SK-N-SH treated with all-trans-retinoic acid at 6 μM for 48 hours (cell line): Measurements from ENCODE around the gene XCL1.
"Not testable (repeated sequence)": the region's sequence is repeated elsewhere in the genome, so short reads cannot be mapped to it uniquely, and the experiment has no call there.

Source experiments
- ATAC-seq: fragments of 200-7000 bp; cut with Tn5 transposase; 3 replicates; pipeline ENCODE4 v1.9.1; 2020; ENCODE audit warnings: mild to moderate bottlenecking, moderate library complexity
- BACH2 ChIP-seq: fragments of 250-450 bp; sonication (Bioruptor Pico); IDR thresholded peaks from 2 replicates; pipeline ENCODE4 v1.9.0; 2021; ENCODE audit warnings: mild to moderate bottlenecking, borderline replicate concordance
- CSRNP3 ChIP-seq: fragments of 250-450 bp; sonication (Bioruptor Pico); IDR thresholded peaks from 2 replicates; pipeline ENCODE4 v1.5.1; 2021; ENCODE audit warnings: mild to moderate bottlenecking, moderate library complexity
- ESRRG ChIP-seq: fragments of 250-450 bp; sonication (Bioruptor Pico); IDR thresholded peaks from 2 replicates; pipeline ENCODE4 v1.6.1; 2021; ENCODE audit warnings: mild to moderate bottlenecking
- GLIS3 ChIP-seq: fragments of 250-450 bp; sonication (Bioruptor Pico); IDR thresholded peaks from 2 replicates; pipeline ENCODE4 v1.5.0; 2020; ENCODE audit warnings: mild to moderate bottlenecking, moderate library complexity
- OSR1 ChIP-seq: fragments of 250-450 bp; sonication (Bioruptor Pico); IDR thresholded peaks from 2 replicates; pipeline ENCODE4 v1.8.0; 2022; ENCODE audit warnings: moderate library complexity, mild to moderate bottlenecking, inconsistent platforms
- PATZ1 ChIP-seq: fragments of 250-450 bp; sonication (Bioruptor Pico); IDR thresholded peaks from 2 replicates; pipeline ENCODE4 v1.8.0; 2020; ENCODE audit warnings: mild to moderate bottlenecking, moderate library complexity, borderline replicate concordance
- POU6F1 ChIP-seq: fragments of 250-450 bp; sonication (Bioruptor Pico); IDR thresholded peaks from 2 replicates; pipeline ENCODE4 v1.8.0; 2021; ENCODE audit warnings: low read depth, mild to moderate bottlenecking, moderate library complexity, borderline replicate concordance
- PPARA ChIP-seq: fragments of 250-450 bp; sonication (Bioruptor Pico); IDR thresholded peaks from 2 replicates; pipeline ENCODE4 v1.5.0; 2020; ENCODE audit warnings: mild to moderate bottlenecking, borderline replicate concordance
- RARB ChIP-seq: fragments of 250-450 bp; sonication (Bioruptor Pico); IDR thresholded peaks from 2 replicates; pipeline ENCODE4 v1.8.0; 2021; ENCODE audit warnings: mild to moderate bottlenecking, moderate library complexity
- SNAI2 ChIP-seq: fragments of 250-450 bp; sonication (Bioruptor Pico); IDR thresholded peaks from 2 replicates; pipeline ENCODE4 v1.5.0; 2020; ENCODE audit warnings: mild to moderate bottlenecking, moderate library complexity
- TCF4 ChIP-seq: fragments of 250-450 bp; sonication (Bioruptor Pico); IDR thresholded peaks from 2 replicates; pipeline ENCODE4 v1.8.0; 2021; ENCODE audit warnings: mild to moderate bottlenecking, moderate library complexity, borderline replicate concordance
- TSHZ2 ChIP-seq: fragments of 250-450 bp; sonication (Bioruptor Pico); IDR thresholded peaks from 2 replicates; pipeline ENCODE4 v1.5.0; 2020; ENCODE audit warnings: mild to moderate bottlenecking, moderate library complexity
- ZC3H10 ChIP-seq: fragments of 250-450 bp; sonication (Bioruptor Pico); IDR thresholded peaks from 2 replicates; pipeline ENCODE4 v1.5.1; 2021; ENCODE audit warnings: mild to moderate bottlenecking, moderate library complexity
- ZFP3 ChIP-seq: fragments of 250-450 bp; sonication (Bioruptor Pico); IDR thresholded peaks from 2 replicates; pipeline ENCODE4 v1.5.0; 2020; ENCODE audit warnings: mild to moderate bottlenecking, moderate library complexity
- ZFP30 ChIP-seq: fragments of 450-650 bp; formaldehyde crosslinking; IDR thresholded peaks from 2 replicates; pipeline ENCODE4 v1.5.0; 2022; ENCODE audit warnings: mild to moderate bottlenecking, moderate library complexity
- ZNF70 ChIP-seq: fragments of 450-650 bp; formaldehyde crosslinking; IDR thresholded peaks from 2 replicates; pipeline ENCODE4 v1.5.0; 2020; ENCODE audit warnings: mild to moderate bottlenecking, moderate library complexity
- ZNF8 ChIP-seq: fragments of 450-650 bp; formaldehyde crosslinking; IDR thresholded peaks from 2 replicates; pipeline ENCODE4 v1.5.0; 2020; ENCODE audit warnings: mild to moderate bottlenecking, moderate library complexity

The XCL1 gene

GRCh38 chr1:168591641-168592250 is 15.3 kb downstream of the XCL1 start:
- ATAC-seq, result no peak
- no peak for TF ChIP-seq ZC3H10 (CRISPR knock-in tag)
- TF ChIP-seq, all 23 proteins: peak for 0

GRCh38 chr1:168595403-168595802 is 19.0 kb downstream of the XCL1 start:
- not testable (repeated sequence) for ATAC-seq

GRCh38 chr1:168598125-168598524 is 21.7 kb downstream of the XCL1 start:
- ATAC-seq, result no peak
- no peak for TF ChIP-seq RARB
- TF ChIP-seq TSHZ2 (CRISPR knock-in tag), result no peak
- TF ChIP-seq TCF4 (CRISPR knock-in tag), result no peak
- no peak for TF ChIP-seq SNAI2 (CRISPR knock-in tag)
- no peak for TF ChIP-seq BACH2
- TF ChIP-seq, all 23 proteins: peak for 0

GRCh38 chr1:168598892-168599291 is 22.5 kb downstream of the XCL1 start:
- TF ChIP-seq PATZ1 (CRISPR knock-in tag) (no peak), ESRRG (CRISPR knock-in tag) (no peak), ZNF8 (CRISPR knock-in tag) (no peak), GLIS3 (CRISPR knock-in tag) (no peak), ZFP3 (CRISPR knock-in tag) (no peak), OSR1 (CRISPR knock-in tag) (no peak), BACH2 (no peak), POU6F1 (CRISPR knock-in tag) (no peak), CSRNP3 (CRISPR knock-in tag) (no peak)
- no peak for ATAC-seq

- ATAC-seq, result no peak
- TF ChIP-seq RARB, result no peak
- TF ChIP-seq ZFP30 (CRISPR knock-in tag), result no peak
- TF ChIP-seq OSR1 (CRISPR knock-in tag), result no peak
- TF ChIP-seq ZNF70 (CRISPR knock-in tag), result no peak
- TF ChIP-seq ZFP3 (CRISPR knock-in tag), result no peak
- TF ChIP-seq PATZ1 (CRISPR knock-in tag), result no peak
- TF ChIP-seq CSRNP3 (CRISPR knock-in tag), result no peak
- no peak for TF ChIP-seq PPARA
- no peak for TF ChIP-seq TSHZ2 (CRISPR knock-in tag)
Measured at GRCh38 chr1:168599641-168600040, 23.2 kb downstream of the XCL1 start.
